Parathyroid adenoma (tissue), 2 donors: Measurements from ENCODE around the gene ATG12.

ENCODE experiments used
- H2AFZ ChIP-seq: fragments of 300-600 bp; sonication (generic); one replicate; pipeline ENCODE4 v1.7.0; 2017; ENCODE audit warnings: antibody characterized with exemption, mild to moderate bottlenecking
- H3K27ac ChIP-seq: fragments of 300-600 bp; sonication (generic); one replicate; pipeline ENCODE4 v1.7.0; 2017
- H3K27me3 ChIP-seq: fragments of 300-600 bp; sonication (generic); one replicate; pipeline ENCODE4 v1.7.0; 2017; ENCODE audit warnings: low read length; ENCODE audit not compliant: control insufficient read depth, insufficient read depth
- H3K36me3 ChIP-seq: fragments of 300-600 bp; sonication (generic); one replicate; pipeline ENCODE4 v1.7.0; 2017; ENCODE audit warnings: low read length; ENCODE audit not compliant: control insufficient read depth, insufficient read depth
- H3K4me1 ChIP-seq: fragments of 300-600 bp; sonication (generic); one replicate; pipeline ENCODE4 v1.7.0; 2017; ENCODE audit warnings: control low read depth
- H3K4me2 ChIP-seq: fragments of 300-600 bp; sonication (generic); one replicate; pipeline ENCODE4 v1.7.0; 2017; ENCODE audit warnings: low read length
- H3K4me3 ChIP-seq: fragments of 300-600 bp; sonication (generic); one replicate; pipeline ENCODE4 v1.7.0; 2017; ENCODE audit warnings: low read depth, low read length
- H3K79me2 ChIP-seq: fragments of 300-600 bp; sonication (generic); one replicate; pipeline ENCODE4 v1.7.0; 2017; ENCODE audit warnings: control low read depth
- H3K9ac ChIP-seq: fragments of 300-600 bp; sonication (generic); one replicate; pipeline ENCODE4 v1.7.0; 2017; ENCODE audit warnings: mild to moderate bottlenecking
- H3K9me3 ChIP-seq: fragments of 300-600 bp; sonication (generic); one replicate; pipeline ENCODE4 v1.7.0; 2017; ENCODE audit warnings: low read length; ENCODE audit not compliant: control insufficient read depth
- CTCF ChIP-seq: fragments of 300-600 bp; sonication (generic); IDR thresholded peaks from one replicate; pipeline ENCODE4 v1.7.0; 2017; ENCODE audit warnings: antibody characterized with exemption, mild to moderate bottlenecking
- donor health status: primary hyperparathyroidism.

The ATG12 gene

GRCh38 chr5:115858396-115858795 is 17.0 kb upstream of the ATG12 start:
- H3K27ac ChIP-seq: no peak overlapping the region

GRCh38 chr5:115857626-115858349 is 16.4 kb upstream of the ATG12 start:
- Histone ChIP-seq H3K79me2 (peaks cover 36% of the 10 kb centered on the region), H3K27me3 (no peaks in the 10 kb centered on the region), H2AFZ (no peak overlapping the region), H3K27ac (no peak overlapping the region), H3K4me2 (no peak overlapping the region), H3K9me3 (no peaks in the 10 kb centered on the region), H3K4me1 (peaks cover 10% of the 10 kb centered on the region), H3K36me3 (no peaks in the 10 kb centered on the region), H3K9ac (no peak overlapping the region), H3K4me3 (no peak overlapping the region)
- no peak for TF ChIP-seq CTCF

More at GRCh38 chr5:115858396-115858795, 17.0 kb upstream of the ATG12 start:
- peaks cover 10% of the 10 kb centered on the region for H3K4me1 ChIP-seq
- no peaks in the 10 kb centered on the region for H3K36me3 ChIP-seq
- no peak overlapping the region for H3K9ac ChIP-seq
- H3K9me3 ChIP-seq: no peaks in the 10 kb centered on the region
- H2AFZ ChIP-seq: no peak overlapping the region
- H3K4me2 ChIP-seq: no peak overlapping the region
- H3K27me3 ChIP-seq: no peaks in the 10 kb centered on the region
- no peak overlapping the region for H3K4me3 ChIP-seq
- TF ChIP-seq CTCF: no peak
- H3K79me2 ChIP-seq: peaks cover 31% of the 10 kb centered on the region

- Histone ChIP-seq H2AFZ (no peak overlapping the region), H3K9ac (no peak overlapping the region), H3K27ac (no peak overlapping the region), H3K9me3 (no peaks in the 10 kb centered on the region), H3K4me3 (no peak overlapping the region), H3K4me2 (no peak overlapping the region), H3K27me3 (no peaks in the 10 kb centered on the region), H3K79me2 (peaks cover 36% of the 10 kb centered on the region), H3K36me3 (no peaks in the 10 kb centered on the region), H3K4me1 (peaks cover 10% of the 10 kb centered on the region)
- TF ChIP-seq CTCF: no peak
Observed at GRCh38 chr5:115857057-115857479, 15.7 kb upstream of the ATG12 start.

GRCh38 chr5:115855959-115856358 is 14.6 kb upstream of the ATG12 start:
- Histone ChIP-seq H3K4me1 (peaks cover 11% of the 10 kb centered on the region), H3K4me3 (no peak overlapping the region), H3K4me2 (no peak overlapping the region), H3K27ac (no peak overlapping the region), H3K9ac (no peak overlapping the region), H3K36me3 (no peaks in the 10 kb centered on the region), H3K9me3 (no peaks in the 10 kb centered on the region), H3K27me3 (no peaks in the 10 kb centered on the region), H2AFZ (no peak overlapping the region), H3K79me2 (peaks cover 36% of the 10 kb centered on the region)
- TF ChIP-seq CTCF: no peak

GRCh38 chr5:115854139-115854538 is 12.8 kb upstream of the ATG12 start:
- H3K4me3 ChIP-seq: no peak overlapping the region
- no peak overlapping the region for H3K4me2 ChIP-seq
- H3K9me3 ChIP-seq: no peaks in the 10 kb centered on the region
- TF ChIP-seq CTCF: no peak
- H3K36me3 ChIP-seq: no peaks in the 10 kb centered on the region
- H3K27ac ChIP-seq: no peak overlapping the region
- H3K79me2 ChIP-seq: peaks cover 35% of the 10 kb centered on the region
- peaks cover 14% of the 10 kb centered on the region for H3K4me1 ChIP-seq
- H2AFZ ChIP-seq: no peak overlapping the region
- no peak overlapping the region for H3K9ac ChIP-seq
- H3K27me3 ChIP-seq: no peaks in the 10 kb centered on the region
